H54 (cell line): ENCODE data around the gene CPSF7.
A peak's percentile ranks its signal among the peaks of the same experiment; 100 is the strongest.
"Not testable (repeated sequence)": the region's sequence is repeated elsewhere in the genome, so short reads cannot be mapped to it uniquely, and the experiment has no call there.

ENCODE experiments used
- DNase-seq: peaks from one replicate; pipeline ENCODE4 v3.0.0; 2011; ENCODE audit warnings: low spot score, mixed read lengths; ENCODE audit not compliant: insufficient read length
- FAIRE-seq: peaks from 3 replicates; lab custom pipeline; 2011; peaks lifted over from hg19 to GRCh38; lab: Jason Lieb, UNC
- POLR2A ChIP-seq: IDR thresholded peaks from 2 replicates; pipeline ENCODE4 v1.6.1; 2011; ENCODE audit warnings: low read depth, mild to moderate bottlenecking, low read length

Gene CPSF7

DNA sequence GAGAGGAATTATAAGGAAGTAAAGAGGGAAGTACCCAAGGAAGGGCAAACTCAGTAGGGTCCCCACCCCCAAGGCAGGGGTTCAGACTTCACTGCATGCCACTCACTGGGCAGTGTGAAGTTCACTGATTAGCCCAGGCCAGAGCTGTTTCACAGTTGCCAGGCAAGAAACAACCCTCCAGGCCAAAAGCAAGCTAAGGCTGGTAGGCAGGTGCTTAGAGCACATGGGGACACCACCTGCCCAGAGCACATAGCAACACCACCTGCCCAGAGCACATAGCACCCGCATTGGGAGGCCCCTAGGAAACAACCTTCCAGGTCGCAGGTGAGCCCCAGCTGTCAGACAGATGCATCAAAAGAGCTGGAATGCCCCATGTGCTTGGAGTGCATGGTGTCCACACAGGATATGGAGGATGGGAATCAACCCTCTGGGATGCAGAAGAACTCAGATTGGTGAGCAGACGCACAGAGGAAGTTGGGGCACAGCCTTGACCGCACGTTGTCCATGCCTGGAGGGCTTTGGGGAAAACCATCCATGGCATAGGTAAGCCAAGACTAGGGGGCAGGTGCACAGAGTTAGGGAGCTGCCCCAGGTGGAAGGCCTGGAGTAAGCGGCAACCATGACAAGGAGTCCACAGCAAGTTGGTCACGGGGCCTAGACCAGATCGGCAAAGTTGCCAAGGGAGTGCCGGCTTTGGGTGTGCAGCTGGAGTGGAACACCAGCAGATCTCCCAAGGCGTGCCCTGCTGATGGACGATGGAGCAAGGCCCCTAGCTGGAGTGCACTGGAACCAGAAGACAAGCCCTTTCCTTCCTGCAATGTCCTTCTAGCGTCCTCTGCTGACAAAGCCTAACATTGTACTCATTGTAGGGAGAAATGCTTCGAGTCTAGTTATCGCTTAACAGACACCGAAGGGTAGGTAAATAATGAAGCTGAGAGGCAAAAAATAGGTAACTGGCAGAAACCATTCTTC, 45.2 kb downstream of the CPSF7 start:
- TF ChIP-seq POLR2A = no peak
- DNase-seq = no peak
- FAIRE-seq = no peak

DNA sequence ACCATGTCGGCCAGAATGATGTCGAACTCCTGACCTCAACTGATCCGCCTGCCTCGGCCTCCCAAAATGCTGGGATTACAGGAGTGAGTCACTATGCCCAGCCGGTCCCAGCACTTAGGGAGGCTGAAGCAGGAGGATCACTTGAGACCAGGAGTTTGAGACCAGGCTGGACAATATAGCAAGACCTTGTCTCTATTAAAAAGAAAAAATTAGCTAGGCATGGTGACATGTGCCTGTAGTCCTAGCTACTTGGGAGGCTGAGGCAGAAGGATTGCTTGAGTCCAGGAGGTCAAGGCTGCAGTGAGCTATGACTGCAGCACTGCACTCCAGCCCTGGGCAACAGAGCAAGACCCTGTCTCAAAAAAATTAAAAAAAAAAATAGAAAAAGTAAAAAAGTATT, 45.9 kb downstream of the CPSF7 start:
- not testable (repeated sequence) for FAIRE-seq, DNase-seq

DNA sequence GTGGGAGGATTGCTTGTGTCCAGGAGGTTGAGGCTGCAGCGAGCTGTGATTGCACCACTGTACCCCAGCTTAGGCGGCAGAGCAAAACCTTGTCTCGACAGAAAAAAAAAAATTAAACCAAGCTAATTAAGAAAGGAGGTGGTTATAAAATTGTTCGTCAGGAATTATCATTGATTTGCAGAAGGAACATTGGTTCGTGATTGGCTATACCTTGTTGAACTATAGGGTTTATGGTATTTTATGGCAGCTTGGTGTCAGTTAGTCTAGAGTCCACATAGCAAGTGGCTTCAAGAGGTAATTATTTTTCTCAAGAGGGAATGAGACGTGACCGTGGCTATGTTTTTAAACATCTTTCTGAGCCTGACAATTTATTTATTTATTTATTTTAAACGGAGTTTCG, 48.9 kb downstream of the CPSF7 start:
- DNase-seq (no peak), FAIRE-seq (no peak)
- TF ChIP-seq POLR2A = no peak

DNA sequence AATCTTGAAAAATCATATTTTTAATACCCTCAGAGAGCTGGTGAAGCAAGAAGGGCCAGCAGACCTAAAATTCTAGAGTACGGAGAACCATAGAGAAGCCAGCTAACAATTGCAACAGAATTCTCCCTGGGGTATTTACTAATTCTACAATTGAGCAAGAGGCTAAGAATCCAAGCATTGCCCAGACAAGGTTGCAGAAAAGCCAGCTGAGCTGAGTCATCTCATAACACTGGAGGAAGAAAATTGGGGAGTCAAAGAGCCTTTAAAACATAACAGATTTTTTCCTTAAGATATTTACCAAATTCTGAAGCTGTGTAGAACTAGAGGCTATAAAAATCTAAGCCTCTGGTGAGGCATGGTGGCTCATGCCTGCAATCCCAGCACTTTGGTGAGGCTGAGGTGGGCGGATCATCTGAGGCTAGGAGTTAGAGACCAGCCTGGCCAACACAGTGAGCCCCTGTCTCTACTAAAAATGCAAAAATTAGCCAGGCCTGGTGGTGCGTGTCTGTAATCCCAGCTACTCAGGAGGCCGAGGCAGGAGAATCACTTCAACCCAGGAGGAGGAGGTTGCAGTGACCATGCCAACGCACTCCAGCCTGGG, 51.0 kb downstream of the CPSF7 start:
- FAIRE-seq = peak; percentile 6
- no peak for TF ChIP-seq POLR2A
- peak; percentile 75 for DNase-seq

DNA sequence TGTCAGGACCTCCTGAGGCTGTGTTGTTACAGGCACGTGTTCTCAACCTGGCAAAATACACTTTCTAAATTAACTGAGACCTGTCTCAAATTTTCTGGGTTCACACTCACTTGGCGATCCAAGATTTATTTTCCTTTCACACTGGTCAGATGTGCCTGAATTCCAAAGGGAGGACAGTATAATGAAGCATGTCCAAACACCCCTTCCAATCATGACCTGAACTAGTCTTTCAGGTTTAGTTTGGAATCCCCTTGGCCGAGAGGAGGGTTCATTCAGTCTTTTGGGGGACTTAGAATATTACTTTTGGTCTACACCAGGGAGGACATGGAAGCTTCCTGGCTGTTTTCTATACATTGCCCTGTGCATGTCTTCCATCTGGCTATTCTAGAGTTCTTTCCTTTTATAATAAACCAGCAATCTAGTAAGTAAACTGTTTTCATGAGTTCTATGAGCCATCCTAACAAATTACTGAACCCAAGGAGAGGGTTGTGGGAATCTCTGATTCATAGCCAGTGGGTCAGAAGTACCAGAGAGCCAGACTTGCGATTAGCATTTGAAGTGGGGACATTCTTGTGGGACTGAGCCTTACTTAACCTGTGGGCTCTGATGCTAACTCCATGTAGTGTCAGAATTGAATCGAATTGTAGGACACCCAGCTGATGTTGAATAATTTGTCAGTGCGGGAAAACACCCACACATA, 52.2 kb downstream of the CPSF7 start:
- FAIRE-seq (no peak), DNase-seq (no peak)

DNA sequence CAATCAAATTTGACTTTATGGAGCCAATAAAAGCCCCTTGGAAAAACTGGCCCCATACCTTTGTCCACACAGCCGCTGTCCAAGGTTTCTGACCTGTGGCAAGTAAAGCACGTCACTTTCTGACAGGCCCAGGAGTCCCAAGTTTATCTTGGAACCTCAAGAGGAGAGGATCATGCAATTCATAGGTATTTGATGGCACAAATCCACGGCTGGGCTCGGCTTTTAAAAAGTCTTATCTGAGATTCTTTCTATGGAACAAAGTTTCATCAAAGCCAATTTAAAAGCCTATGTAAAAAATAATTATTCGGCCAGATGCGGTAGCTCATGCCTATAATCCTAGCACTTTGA, 54.0 kb downstream of the CPSF7 start:
- TF ChIP-seq POLR2A = no peak
- no peak for DNase-seq
- no peak for FAIRE-seq

More for the DNA sequence above, 52.2 kb downstream of the CPSF7 start:
- no peak for TF ChIP-seq POLR2A

DNA sequence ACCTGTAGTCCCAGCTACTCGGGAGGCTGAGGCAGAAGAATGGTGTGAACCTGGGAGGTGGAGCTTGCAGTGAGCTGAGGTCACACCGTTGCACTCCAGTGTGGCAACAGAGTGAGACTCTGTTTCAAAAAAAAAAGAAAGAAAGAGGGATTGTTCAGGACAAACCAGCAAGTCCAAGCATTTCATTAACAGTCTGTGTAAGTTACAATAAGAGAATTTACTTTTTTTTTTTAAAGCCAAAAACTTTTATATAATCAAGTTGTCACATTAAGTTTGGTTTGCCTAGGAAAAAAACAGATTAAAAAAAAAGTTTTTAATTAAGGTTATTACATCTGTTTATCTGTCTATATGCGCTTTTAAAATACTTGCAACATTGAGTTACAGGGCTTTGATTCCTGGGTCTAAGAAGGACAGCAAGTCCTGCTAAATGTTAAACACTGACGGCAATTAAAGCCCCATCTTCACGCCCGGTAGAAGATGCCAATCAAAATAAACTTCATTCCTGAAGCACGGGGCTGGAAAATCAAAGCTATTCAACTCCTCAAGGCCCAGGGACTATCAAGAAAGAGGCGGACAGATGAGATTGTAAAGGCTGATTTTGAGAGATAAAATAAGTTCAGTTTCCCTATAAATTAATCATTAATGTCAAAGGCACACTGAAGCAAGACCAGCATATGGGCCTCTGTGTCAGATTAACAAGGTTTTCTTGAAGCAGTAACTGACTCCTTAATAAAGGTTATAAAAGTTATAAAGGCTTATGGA, 56.9 kb downstream of the CPSF7 start:
- TF ChIP-seq POLR2A = no peak
- no peak for DNase-seq
- FAIRE-seq = no peak

DNA sequence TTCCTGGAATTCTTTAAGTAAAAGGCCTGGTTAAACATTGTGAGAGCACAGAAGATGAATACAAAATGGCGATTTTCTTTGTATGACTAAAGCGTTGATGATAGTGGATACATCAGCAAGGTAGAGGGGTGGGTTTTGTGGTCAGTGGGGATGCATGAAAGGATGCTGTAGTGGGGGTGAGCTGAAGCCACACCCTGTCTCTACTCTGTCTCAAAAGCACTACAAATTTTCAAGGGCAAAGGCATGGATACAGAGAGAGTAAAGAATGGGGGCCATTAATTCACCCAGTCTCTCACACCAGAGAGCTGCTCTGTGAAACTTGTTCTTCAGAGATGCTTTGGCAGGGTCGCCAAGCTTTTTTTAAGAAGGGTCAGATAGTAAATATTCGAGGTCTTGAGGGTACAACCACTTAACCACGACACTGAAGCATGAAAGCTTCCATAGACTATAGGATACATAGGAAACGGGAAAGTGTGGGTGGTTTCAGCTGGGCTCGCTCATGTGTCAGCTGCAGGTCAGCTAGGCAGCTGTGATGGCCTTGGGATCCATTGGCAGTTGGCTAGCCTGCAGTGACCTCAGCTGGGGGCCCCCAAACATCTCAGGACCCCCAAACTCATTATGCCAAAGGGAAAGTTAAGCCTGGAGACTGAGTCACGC, 59.3 kb downstream of the CPSF7 start:
- FAIRE-seq (no peak), DNase-seq (no peak)

DNA sequence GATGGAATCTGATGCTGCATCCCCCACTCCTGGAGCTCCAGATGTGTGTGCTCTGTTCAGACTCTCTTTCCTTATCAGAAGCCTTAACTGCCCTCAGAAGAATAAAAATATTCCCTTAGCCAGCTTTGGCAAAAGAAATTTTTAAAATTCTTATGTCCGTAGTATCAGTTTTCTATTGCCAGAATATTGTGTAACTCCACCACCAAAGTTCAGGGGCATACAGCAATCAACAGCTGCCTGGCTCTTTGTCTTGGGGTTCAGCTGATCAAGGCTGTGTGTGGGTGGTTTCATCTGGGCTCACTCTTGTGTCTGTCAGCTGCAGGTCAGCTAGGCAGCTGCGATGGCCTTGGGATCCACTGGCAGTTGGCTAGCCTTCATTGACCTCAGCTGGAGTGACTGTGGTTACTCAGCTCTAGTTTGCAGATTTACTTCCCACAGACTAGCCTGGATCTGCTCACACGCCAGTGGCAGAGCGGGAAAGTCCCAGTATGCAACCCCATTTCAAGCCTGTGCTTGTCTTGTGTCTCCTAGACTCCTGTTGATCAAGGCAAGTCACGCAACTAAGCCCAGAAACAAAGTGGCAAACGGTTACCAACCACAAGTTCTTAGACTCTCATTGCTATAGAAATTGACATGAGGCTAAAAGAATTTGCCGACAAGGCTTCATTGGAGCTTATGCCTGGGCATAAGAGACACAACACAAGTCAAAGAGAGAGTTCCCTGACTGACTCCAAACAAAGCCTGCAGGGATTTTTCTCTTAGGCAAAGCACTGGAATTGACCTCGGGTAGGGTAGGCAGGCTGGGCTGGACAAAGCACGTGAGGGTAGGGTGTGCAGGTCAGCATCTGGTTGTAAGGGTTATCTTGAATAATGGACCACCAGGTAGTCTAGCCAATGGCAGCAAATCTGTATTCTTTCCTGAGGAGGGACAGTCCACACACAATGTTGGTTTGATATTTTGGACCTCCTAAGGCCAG, 60.1 kb downstream of the CPSF7 start:
- TF ChIP-seq POLR2A = no peak
- no peak for FAIRE-seq
- DNase-seq = no peak

More for the DNA sequence above, 59.3 kb downstream of the CPSF7 start:
- TF ChIP-seq POLR2A = no peak

DNA sequence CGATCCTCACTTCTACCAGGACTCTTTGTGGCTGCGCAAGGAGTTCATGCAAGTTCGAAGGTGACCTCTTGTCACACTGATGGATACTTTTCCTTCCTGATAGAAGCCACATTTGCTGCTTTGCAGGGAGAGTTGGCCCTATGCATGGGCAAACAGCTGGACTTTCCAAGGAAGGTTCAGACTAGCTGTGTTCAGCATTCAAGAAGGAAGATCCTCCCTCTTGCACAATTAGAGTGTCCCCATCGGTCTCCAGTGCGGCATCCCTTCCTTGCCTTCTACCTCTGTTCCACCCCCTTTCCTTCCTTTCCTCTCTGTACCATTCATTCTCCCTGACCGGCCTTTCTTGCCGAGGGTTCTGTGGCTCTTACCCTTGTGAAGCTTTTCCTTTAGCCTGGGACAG, 61.1 kb downstream of the CPSF7 start:
- DNase-seq (no peak), FAIRE-seq (no peak)
- TF ChIP-seq POLR2A = no peak

DNA sequence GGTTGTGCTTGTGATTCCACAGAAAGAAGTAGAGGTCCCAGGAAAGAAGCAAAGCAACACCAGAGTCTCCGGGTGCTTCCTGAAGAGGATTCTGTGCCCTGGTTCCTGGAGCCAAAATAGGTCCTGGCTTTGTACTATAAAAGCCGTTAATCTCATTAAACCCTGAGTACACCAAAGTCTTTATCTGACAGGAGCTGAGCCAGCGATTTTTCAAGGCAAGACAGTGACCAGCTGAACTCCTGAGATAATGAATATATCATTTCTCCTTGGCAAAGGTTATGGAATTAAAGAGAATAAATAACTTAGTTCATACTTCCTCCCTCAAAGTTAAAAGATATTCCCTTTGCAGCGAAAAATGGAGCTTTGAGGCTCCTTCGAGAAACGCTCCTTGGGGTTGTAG, 62.4 kb downstream of the CPSF7 start:
- DNase-seq (no peak), FAIRE-seq (no peak)
- no peak for TF ChIP-seq POLR2A

DNA sequence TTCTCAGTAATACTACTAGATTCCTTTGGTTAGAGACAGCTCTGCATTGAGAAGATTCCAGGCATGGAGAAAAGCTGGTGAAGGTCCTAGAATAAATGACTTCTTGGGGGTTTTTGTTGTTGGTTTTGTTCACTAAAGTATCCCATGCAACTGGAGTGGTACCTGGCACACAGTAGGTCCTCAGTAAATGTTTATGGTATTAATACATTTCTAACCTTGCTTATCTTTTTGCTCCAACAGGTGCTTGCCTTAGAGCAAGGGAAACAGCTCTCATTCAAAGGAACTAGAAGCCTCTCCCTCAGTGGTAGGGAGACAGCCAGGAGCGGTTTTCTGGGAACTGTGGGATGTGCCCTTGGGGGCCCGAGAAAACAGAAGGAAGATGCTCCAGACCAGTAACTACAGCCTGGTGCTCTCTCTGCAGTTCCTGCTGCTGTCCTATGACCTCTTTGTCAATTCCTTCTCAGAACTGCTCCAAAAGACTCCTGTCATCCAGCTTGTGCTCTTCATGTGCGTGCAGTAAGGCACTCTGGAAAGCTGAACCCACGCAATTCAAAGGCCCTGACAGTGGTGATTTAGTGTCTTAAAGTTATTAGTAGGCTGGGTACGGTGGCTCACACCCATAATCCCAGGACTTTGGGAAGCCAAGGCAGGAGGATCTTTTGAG, 65.6 kb downstream of the CPSF7 start:
- FAIRE-seq (no peak), DNase-seq (no peak)
- no peak for TF ChIP-seq POLR2A
